CD4-positive, alpha-beta memory T cell (primary cell): ENCODE data around the gene TMEM69. TPM values are rescaled to one million over a fixed set of nuclear protein-coding genes. Genes with fewer than 3 reads are reported as not detected.

Source experiments
- polyA plus RNA-seq, 2 donors: library from polyadenylated mRNA; unstranded; fragments of 300-500 nt; fragmentation: Illumina TruSeq; gene quantifications; one replicate each; pipeline ENCODE4 v1.2.3, GENCODE V29; 2021
- total RNA-seq, 2 experiments: library from RNA; stranded (reverse); gene quantifications; one replicate each; pipeline ENCODE4 v1.2.3, GENCODE V29; 2021

TMEM69 gene
- total and polyA plus RNA-seq, 4 experiments from 2014 or later = 26.1 to 42.5 (median 31.4) TPM

Other genes with a start within 250 kb of the TMEM69 start
- gene TESK2, start 197.0 kb upstream of the TMEM69 start, total RNA-seq = 1 to 10 TPM; 7.5 to 7.7 TPM
- gene TESK2, start 197.0 kb upstream of the TMEM69 start, polyA plus RNA-seq = 1 to 10 TPM; 4.5 to 4.9 TPM
- gene CCDC163, start 188.1 kb upstream of the TMEM69 start, total RNA-seq = 1 to 10 TPM; 4.0 to 4.2 TPM
- 1 to 10 TPM; 4.3 to 4.6 TPM for gene CCDC163, start 188.1 kb upstream of the TMEM69 start, polyA plus RNA-seq
- 1 to 10 TPM; 6.2 to 6.5 TPM for gene MMACHC, start 187.9 kb upstream of the TMEM69 start, total RNA-seq
- gene MMACHC, start 187.9 kb upstream of the TMEM69 start, polyA plus RNA-seq = 1 to 10 TPM in 1 of 2 donors, not detected in 1; 1.5 TPM
- 100 to 1,000 TPM; 130 to 145 TPM for gene PRDX1, start 166.3 kb upstream of the TMEM69 start, total RNA-seq
- 100 to 1,000 TPM; 249 to 288 TPM for gene PRDX1, start 166.3 kb upstream of the TMEM69 start, polyA plus RNA-seq
- 10 to 100 TPM; 84.3 to 89.8 TPM for gene AKR1A1, start 137.4 kb upstream of the TMEM69 start, total RNA-seq
- 100 to 1,000 TPM in 1 of 2 donors, 10 to 100 TPM in 1; 94.6 to 124 TPM for gene AKR1A1, start 137.4 kb upstream of the TMEM69 start, polyA plus RNA-seq
- gene NASP, start 104.1 kb upstream of the TMEM69 start, total RNA-seq = 10 to 100 TPM; 93.7 to 93.9 TPM
- 10 to 100 TPM; 57.1 to 87.1 TPM for gene NASP, start 104.1 kb upstream of the TMEM69 start, polyA plus RNA-seq
- 1 to 10 TPM; 7.6 to 8.3 TPM for gene CCDC17, start 64.1 kb upstream of the TMEM69 start, total RNA-seq
- under 1 TPM in 1 of 2 donors, not detected in 1; 0.25 TPM for gene CCDC17, start 64.1 kb upstream of the TMEM69 start, polyA plus RNA-seq
- 100 to 1,000 TPM; 175 to 187 TPM for gene GPBP1L1, start 1.6 kb upstream of the TMEM69 start, total RNA-seq
- 100 to 1,000 TPM in 1 of 2 donors, 10 to 100 TPM in 1; 88.8 to 147 TPM for gene GPBP1L1, start 1.6 kb upstream of the TMEM69 start, polyA plus RNA-seq
- gene IPP, start 62.5 kb downstream of the TMEM69 start, total RNA-seq = 10 to 100 TPM; 17.3 to 19.7 TPM
- gene IPP, start 62.5 kb downstream of the TMEM69 start, polyA plus RNA-seq = 10 to 100 TPM in 1 of 2 donors, 1 to 10 TPM in 1; 9.0 to 16.4 TPM
- gene MAST2, start 115.4 kb downstream of the TMEM69 start, total RNA-seq = 1 to 10 TPM; 5.4 to 9.9 TPM
- gene MAST2, start 115.4 kb downstream of the TMEM69 start, polyA plus RNA-seq = 1 to 10 TPM in 1 of 2 donors, under 1 TPM in 1; 0.65 to 3.3 TPM